ENCODE measurements around the gene NAGPA.
"Not testable (repeated sequence)": the region's sequence is repeated elsewhere in the genome, so short reads cannot be mapped to it uniquely, and the experiment has no call there.

Gene NAGPA

GRCh38 chr16:5033256-5034166 lies at the start of gene NAGPA:
NAGPA (minus strand) TSS chr16:5033935; CDS start chr16:5033914, 21 bp downstream.
- DNase-seq (ENCODE audit: low read depth, low spot score), result no peak

- not testable (repeated sequence) for DNase-seq (ENCODE audit: low read depth, low spot score)
These were observed 47.3 kb upstream of the NAGPA start for GRCh38 chr16:5080996-5081395.

- not testable (repeated sequence) for DNase-seq (ENCODE audit: low read depth, low spot score)
These were observed 46.7 kb upstream of the NAGPA start for GRCh38 chr16:5080461-5080860.

- DNase-seq (ENCODE audit: low read depth, low spot score), result no peak
These were observed 44.9 kb upstream of the NAGPA start for GRCh38 chr16:5078626-5079025.

- DNase-seq (ENCODE audit: low read depth, low spot score), result no peak
These were observed 43.6 kb upstream of the NAGPA start for GRCh38 chr16:5077304-5077703.

GRCh38 chr16:5075637-5076036 lies 41.9 kb upstream of the NAGPA start:
- no peak for DNase-seq (ENCODE audit: low read depth, low spot score)

- not testable (repeated sequence) for DNase-seq (ENCODE audit: low read depth, low spot score)
These were observed 40.0 kb upstream of the NAGPA start for GRCh38 chr16:5073771-5074170.

- DNase-seq (ENCODE audit: low read depth, low spot score), result no peak
These were observed 39.5 kb upstream of the NAGPA start for GRCh38 chr16:5073279-5073629.

- no peak for DNase-seq (ENCODE audit: low read depth, low spot score)
These were observed 38.9 kb upstream of the NAGPA start for GRCh38 chr16:5072334-5073278.

GRCh38 chr16:5071681-5072333 lies 38.1 kb upstream of the NAGPA start, which contains the start of gene ALG1:
ALG1 (plus strand) TSS chr16:5071843; CDS start chr16:5071850, 7 bp downstream.
- no peak for DNase-seq (ENCODE audit: low read depth, low spot score)

- DNase-seq (ENCODE audit: low read depth, low spot score), result no peak
These were observed 37.6 kb upstream of the NAGPA start for GRCh38 chr16:5071341-5071680.

GRCh38 chr16:5070431-5071186 lies 36.9 kb upstream of the NAGPA start:
- DNase-seq (ENCODE audit: low read depth, low spot score), result no peak

GRCh38 chr16:5069854-5070253 lies 36.1 kb upstream of the NAGPA start:
- DNase-seq (ENCODE audit: low read depth, low spot score), result no peak

- no peak for DNase-seq (ENCODE audit: low read depth, low spot score)
These were observed 35.3 kb upstream of the NAGPA start for GRCh38 chr16:5069048-5069447.

- DNase-seq (ENCODE audit: low read depth, low spot score), result no peak
These were observed 32.8 kb upstream of the NAGPA start for GRCh38 chr16:5066511-5066910.

- no peak for DNase-seq (ENCODE audit: low read depth, low spot score)
These were observed 32.1 kb upstream of the NAGPA start, which contains the start of gene C16orf89 for GRCh38 chr16:5065813-5066212. C16orf89 (minus strand) TSS chr16:5065956; CDS start chr16:5065908, 48 bp downstream.

- no peak for DNase-seq (ENCODE audit: low read depth, low spot score)
These were observed 31.6 kb upstream of the NAGPA start for GRCh38 chr16:5065326-5065725.

GRCh38 chr16:5064915-5065314 lies 31.2 kb upstream of the NAGPA start:
- no peak for DNase-seq (ENCODE audit: low read depth, low spot score)

- DNase-seq (ENCODE audit: low read depth, low spot score), result no peak
These were observed 29.3 kb upstream of the NAGPA start for GRCh38 chr16:5062790-5063765.

GRCh38 chr16:5062051-5062450 lies 28.3 kb upstream of the NAGPA start:
- no peak for DNase-seq (ENCODE audit: low read depth, low spot score)
